Sigmoid colon (tissue), 7 donors: ENCODE measurements around the gene MYBPC3. TPM values are rescaled to one million over a fixed set of nuclear protein-coding genes. Genes with fewer than 3 reads are reported as not detected.

Experiments used
- DNase-seq: peaks from one replicate; pipeline ENCODE4 v3.0.0-alpha.2; 2019
- H3K27ac ChIP-seq, 4 donors: fragments of 200-600 bp; sonication (generic); one replicate each; pipeline ENCODE4 v1.5.1; 2016 to 2019; ENCODE audit warnings: mild to moderate bottlenecking in 1 of 4
- H3K27me3 ChIP-seq, 3 donors: fragments of 200-600 bp; sonication (generic); one replicate each; pipeline ENCODE4 v1.5.1; 2019; ENCODE audit warnings: mild to moderate bottlenecking in 1 of 3
- H3K36me3 ChIP-seq, 4 donors: fragments of 200-600 bp; sonication (generic); one replicate each; pipeline ENCODE4 v1.5.1; 2016 to 2019
- H3K4me1 ChIP-seq, 4 donors: fragments of 200-600 bp; sonication (generic); one replicate each; pipeline ENCODE4 v1.5.1; 2017 to 2019
- H3K4me3 ChIP-seq, 4 donors: fragments of 200-600 bp; sonication (generic); one replicate each; pipeline ENCODE4 v1.5.1; 2017 to 2019; ENCODE audit warnings: mild to moderate bottlenecking in 2 of 4, moderate library complexity in 1 of 4
- H3K9me3 ChIP-seq, 4 donors: fragments of 200-600 bp in 3 of 4; sonication (generic) in 3 of 4; one replicate each; pipeline versions ENCODE4 v1.5.1 to v1.6.1; 2013 to 2019
- EP300 ChIP-seq, 4 donors: sonication (generic); formaldehyde crosslinking; IDR thresholded peaks; one replicate each; pipeline ENCODE4 v1.6.1; 2017; ENCODE audit warnings: antibody characterized with exemption in 4 of 4
- POLR2A ChIP-seq, 2 donors: fragments of 450-650 bp; IDR thresholded peaks; one replicate each; pipeline ENCODE4 v1.6.1; 2016; ENCODE audit warnings: antibody characterized with exemption in 2 of 2, mild to moderate bottlenecking in 2 of 2, moderate library complexity in 2 of 2
- POLR2AphosphoS5 ChIP-seq, 4 donors: sonication (generic); formaldehyde crosslinking; IDR thresholded peaks; one replicate each; pipeline ENCODE4 v1.6.1; 2017; ENCODE audit warnings: antibody characterized with exemption in 4 of 4
- WGBS, 2 donors: extraction: QIAGEN DNeasy Blood & Tissue Kit; methylation state at CpG; one replicate each; pipeline ENCODE4 v1.1.7; 2013; 5-methylcytosine and 5-hydroxymethylcytosine counted together
- intact Hi-C: fragments of 100-400 bp; cut with DNase I; formaldehyde crosslinking; loops from one replicate; pipeline ENCODE4 v1.15.1; 2023
- polyA plus RNA-seq, 3 donors: library from polyadenylated mRNA; stranded (reverse); fragments of 200-250 nt; gene quantifications; one replicate each; pipeline ENCODE4 v1.2.3, GENCODE V29; 2013
- total RNA-seq, 4 donors: library from RNA; depleted of rRNA; stranded (reverse); fragments of >200 nt; gene quantifications; one replicate each; pipeline ENCODE4 v1.1.0, GENCODE V29; 2016
- TF ChIP-seq, protein P1 (sequence below), 4 experiments: fragments of 450-650 bp in 3 of 4; fragments of 200-600 bp in 1 of 4; IDR thresholded peaks; one replicate each; pipeline ENCODE4 v1.5.1; 2016 to 2019; ENCODE audit warnings: antibody characterized with exemption in 4 of 4, mild to moderate bottlenecking in 3 of 4, moderate library complexity in 2 of 4
- donor health status: healthy with polysubstance abuse.
- donor health status: Bipolar disorder and iron deficiency.
- donor health status: healthy.

Gene MYBPC3
- total and polyA plus RNA-seq, 7 donors, result 0.29 to 1.4 (median 0.60) TPM; not detected in 4

GRCh38 chr11:47378010-47378835, 25.7 kb upstream of the MYBPC3 start, which contains the start of gene SPI1:
Gene SPI1 (minus strand): TSS chr11:47378547. CDS start chr11:47378353, 194 bp downstream.
- TF ChIP-seq EP300 (IDR thresholded peaks at IDR 0.05), result no peak
- peak in 2 of 4 donors; percentile 9 to 17 for TF ChIP-seq POLR2AphosphoS5 (IDR thresholded peaks at IDR 0.05)
- TF ChIP-seq, protein P1, sequence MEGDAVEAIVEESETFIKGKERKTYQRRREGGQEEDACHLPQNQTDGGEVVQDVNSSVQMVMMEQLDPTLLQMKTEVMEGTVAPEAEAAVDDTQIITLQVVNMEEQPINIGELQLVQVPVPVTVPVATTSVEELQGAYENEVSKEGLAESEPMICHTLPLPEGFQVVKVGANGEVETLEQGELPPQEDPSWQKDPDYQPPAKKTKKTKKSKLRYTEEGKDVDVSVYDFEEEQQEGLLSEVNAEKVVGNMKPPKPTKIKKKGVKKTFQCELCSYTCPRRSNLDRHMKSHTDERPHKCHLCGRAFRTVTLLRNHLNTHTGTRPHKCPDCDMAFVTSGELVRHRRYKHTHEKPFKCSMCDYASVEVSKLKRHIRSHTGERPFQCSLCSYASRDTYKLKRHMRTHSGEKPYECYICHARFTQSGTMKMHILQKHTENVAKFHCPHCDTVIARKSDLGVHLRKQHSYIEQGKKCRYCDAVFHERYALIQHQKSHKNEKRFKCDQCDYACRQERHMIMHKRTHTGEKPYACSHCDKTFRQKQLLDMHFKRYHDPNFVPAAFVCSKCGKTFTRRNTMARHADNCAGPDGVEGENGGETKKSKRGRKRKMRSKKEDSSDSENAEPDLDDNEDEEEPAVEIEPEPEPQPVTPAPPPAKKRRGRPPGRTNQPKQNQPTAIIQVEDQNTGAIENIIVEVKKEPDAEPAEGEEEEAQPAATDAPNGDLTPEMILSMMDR (IDR thresholded peaks at IDR 0.05), result no peak
- TF ChIP-seq POLR2A (IDR thresholded peaks at IDR 0.05), result peak in 1 of 2 donors; percentile 22
- Histone ChIP-seq H3K36me3 (no peaks in the 10 kb centered on the region), H3K27ac (peak within 1 kb of the TSS; percentile 47 to 67 (median 56)), H3K4me1 (peaks cover 0 to 6% (median 0%) of the 10 kb centered on the region in 4 donors), H3K9me3 (no peaks in the 10 kb centered on the region), H3K27me3 (no peaks in the 10 kb centered on the region), H3K4me3 (peak within 1 kb of the TSS in 3 of 4 donors; percentile 19 to 38 (median 35))
- 54 to 83% methylated on average over 31 of the region's 31 CpGs for WGBS, 2 donors
- DNase-seq, result peak; percentile 85
- intact Hi-C loops, result no loop called here

GRCh38 chr11:47377571-47378009, 25.1 kb upstream of the MYBPC3 start:
- Histone ChIP-seq H3K27me3 (no peaks in the 10 kb centered on the region), H3K4me1 (peaks cover 0 to 6% (median 0%) of the 10 kb centered on the region in 4 donors), H3K36me3 (no peaks in the 10 kb centered on the region), H3K27ac (peak overlapping the region; percentile 47 to 67 (median 56)), H3K4me3 (peak overlapping the region in 3 of 4 donors; percentile 19 to 38 (median 35)), H3K9me3 (no peaks in the 10 kb centered on the region)
- intact Hi-C loops, result no loop called here
- WGBS, 2 donors, result 59 to 71% methylated on average over 5 of the region's 5 CpGs
- DNase-seq, result no peak
- TF ChIP-seq, protein P1 (IDR thresholded peaks at IDR 0.05), result no peak
- no peak for TF ChIP-seq POLR2A (IDR thresholded peaks at IDR 0.05)
- no peak for TF ChIP-seq POLR2AphosphoS5 (IDR thresholded peaks at IDR 0.05)
- TF ChIP-seq EP300 (IDR thresholded peaks at IDR 0.05), result no peak

DNA sequence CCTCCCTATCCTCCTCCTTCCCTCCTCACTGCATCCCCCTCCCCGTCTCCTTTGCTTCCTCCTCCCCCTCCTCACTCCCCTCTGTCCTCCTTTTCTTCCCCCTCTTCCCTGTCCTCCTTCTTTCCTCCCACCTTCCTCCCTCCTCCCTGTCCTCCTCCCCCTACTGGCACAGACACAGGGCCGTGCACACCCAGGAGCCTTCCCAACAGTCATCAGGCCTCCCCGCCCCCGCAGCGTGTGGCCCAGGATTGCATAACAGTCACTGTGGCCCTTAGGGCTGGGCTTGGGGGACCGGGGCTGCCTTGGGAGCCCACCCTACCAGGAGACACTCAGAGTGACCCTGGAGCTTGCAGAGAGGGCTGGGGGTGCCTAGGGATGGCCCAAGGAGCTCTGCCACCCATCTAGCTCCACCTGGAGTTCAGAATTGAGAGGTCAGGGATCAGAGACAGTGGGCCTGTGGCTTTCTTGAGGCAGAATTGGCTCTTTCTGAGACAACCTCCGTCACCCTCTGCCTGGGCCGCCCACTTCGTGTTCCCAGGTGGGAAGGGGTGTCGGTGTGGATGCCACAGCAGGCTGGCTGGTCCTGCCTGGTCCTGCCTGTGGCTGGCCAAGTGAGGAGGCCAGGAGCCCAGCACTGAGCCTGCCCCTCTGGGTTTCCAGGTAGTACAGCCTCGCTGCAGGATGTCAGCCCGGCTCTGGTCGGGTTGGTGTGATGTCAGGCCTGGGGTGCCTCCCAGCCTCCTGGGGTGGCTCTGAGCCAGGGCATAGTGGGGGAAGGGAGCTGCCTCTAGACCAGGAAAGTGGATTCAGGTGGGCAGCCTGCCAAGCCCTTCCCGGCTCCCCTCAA, 24.2 kb upstream of the MYBPC3 start:
- TF ChIP-seq POLR2A (IDR thresholded peaks at IDR 0.05) (no peak), POLR2AphosphoS5 (IDR thresholded peaks at IDR 0.05) (no peak), EP300 (IDR thresholded peaks at IDR 0.05) (no peak)
- TF ChIP-seq, protein P1 (IDR thresholded peaks at IDR 0.05), result no peak
- no peaks in the 10 kb centered on the region for H3K9me3 ChIP-seq
- H3K4me3 ChIP-seq, result peak overlapping the region in 3 of 4 donors; percentile 19 to 38 (median 35)
- no peaks in the 10 kb centered on the region for H3K27me3 ChIP-seq
- peaks cover 0 to 6% (median 0%) of the 10 kb centered on the region in 4 donors for H3K4me1 ChIP-seq
- H3K27ac ChIP-seq, result peak overlapping the region; percentile 47 to 67 (median 56)
- intact Hi-C loops, result no loop called here
- 53 to 67% methylated on average over 14 of the region's 14 CpGs for WGBS, 2 donors
- no peaks in the 10 kb centered on the region for H3K36me3 ChIP-seq
- no peak for DNase-seq

GRCh38 chr11:47376107-47376524, 23.6 kb upstream of the MYBPC3 start:
- no peaks in the 10 kb centered on the region for H3K9me3 ChIP-seq
- no peak overlapping the region for H3K27ac ChIP-seq
- no peak for TF ChIP-seq POLR2A (IDR thresholded peaks at IDR 0.05)
- intact Hi-C loops, result no loop called here
- DNase-seq, result no peak
- peaks cover 0 to 6% (median 0%) of the 10 kb centered on the region in 4 donors for H3K4me1 ChIP-seq
- no peaks in the 10 kb centered on the region for H3K27me3 ChIP-seq
- no peaks in the 10 kb centered on the region for H3K36me3 ChIP-seq
- H3K4me3 ChIP-seq, result peak overlapping the region in 3 of 4 donors; percentile 19 to 38 (median 35)
- 76 to 80% methylated on average over 8 of the region's 8 CpGs for WGBS, 2 donors
